GM21717 (cell line): ENCODE data around the gene APOL5.
"Not testable (repeated sequence)": the region's sequence is repeated elsewhere in the genome, so short reads cannot be mapped to it uniquely, and the experiment has no call there.

Experiments used
- ATAC-seq: cut with Tn5 transposase; IDR thresholded peaks from one replicate; pipeline ENCODE4 v1.9.1; 2021; ENCODE audit warnings: mild to moderate bottlenecking, moderate library complexity; ENCODE audit not compliant: unreplicated experiment

Gene APOL5, protein sequence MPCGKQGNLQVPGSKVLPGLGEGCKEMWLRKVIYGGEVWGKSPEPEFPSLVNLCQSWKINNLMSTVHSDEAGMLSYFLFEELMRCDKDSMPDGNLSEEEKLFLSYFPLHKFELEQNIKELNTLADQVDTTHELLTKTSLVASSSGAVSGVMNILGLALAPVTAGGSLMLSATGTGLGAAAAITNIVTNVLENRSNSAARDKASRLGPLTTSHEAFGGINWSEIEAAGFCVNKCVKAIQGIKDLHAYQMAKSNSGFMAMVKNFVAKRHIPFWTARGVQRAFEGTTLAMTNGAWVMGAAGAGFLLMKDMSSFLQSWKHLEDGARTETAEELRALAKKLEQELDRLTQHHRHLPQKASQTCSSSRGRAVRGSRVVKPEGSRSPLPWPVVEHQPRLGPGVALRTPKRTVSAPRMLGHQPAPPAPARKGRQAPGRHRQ

DNA sequence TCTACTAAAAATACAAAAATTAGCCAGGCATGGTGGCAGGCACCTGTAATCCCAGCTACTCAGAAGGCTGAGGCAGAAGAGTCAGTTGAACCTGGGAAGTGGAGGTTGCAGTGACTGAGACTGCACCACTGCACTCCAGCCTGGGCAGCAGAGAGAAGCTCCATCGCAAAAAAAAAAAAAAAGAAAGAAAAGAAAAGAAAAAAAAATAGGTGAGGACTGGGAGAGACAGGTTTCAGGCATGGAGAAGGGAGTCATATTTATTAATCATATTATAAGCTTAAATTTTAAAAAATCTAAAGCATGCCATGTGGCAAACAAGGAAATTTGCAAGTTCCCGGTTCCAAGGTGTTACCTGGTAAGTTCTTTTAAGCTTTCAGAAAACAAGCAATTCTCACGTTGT, at the start of gene APOL5:
Gene APOL5 (plus strand): TSS at position 301 of the 400 bp plus-strand sequence. CDS start 0 bp downstream, at position 301.
- no peak for ATAC-seq

DNA sequence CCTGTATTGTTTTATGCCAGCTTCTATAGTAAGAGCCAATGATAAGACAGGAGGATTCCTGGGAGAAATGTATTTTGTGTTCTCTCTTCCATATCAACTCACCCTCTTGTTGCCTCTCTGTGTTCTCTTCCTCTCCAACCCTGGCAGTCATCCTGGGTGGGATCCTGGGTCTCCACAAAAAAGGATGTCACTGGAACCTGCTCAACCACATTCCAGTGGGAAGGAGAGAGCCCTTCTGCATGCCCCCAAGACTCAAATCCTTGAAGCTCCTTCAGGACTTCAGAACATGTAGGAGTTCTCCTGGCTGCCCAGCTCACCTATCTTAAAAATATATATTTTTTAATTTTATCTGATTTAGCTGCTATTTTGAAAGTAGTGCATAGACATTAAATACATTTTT, 43.3 kb upstream of the APOL5 start:
- no peak for ATAC-seq

DNA sequence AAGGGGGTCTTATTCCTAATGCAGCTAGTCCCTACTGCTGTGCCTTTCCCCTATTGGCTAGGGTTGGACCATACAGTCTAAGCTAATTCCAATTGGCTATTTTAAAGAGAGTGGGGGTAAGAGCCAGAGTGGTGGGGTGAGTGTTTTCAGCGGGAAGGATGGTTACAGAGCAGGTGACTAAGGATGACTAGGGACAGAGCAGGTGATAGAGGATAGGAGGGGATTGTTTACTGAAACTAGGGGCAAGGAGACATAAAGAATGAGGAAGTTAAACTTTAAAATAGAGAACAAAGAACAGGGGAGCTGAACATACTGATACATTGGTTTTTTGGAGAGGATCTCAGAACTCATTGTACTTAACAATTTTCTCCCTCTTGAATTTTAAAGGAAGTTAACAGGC, 41.6 kb upstream of the APOL5 start:
- ATAC-seq = not testable (repeated sequence)

DNA sequence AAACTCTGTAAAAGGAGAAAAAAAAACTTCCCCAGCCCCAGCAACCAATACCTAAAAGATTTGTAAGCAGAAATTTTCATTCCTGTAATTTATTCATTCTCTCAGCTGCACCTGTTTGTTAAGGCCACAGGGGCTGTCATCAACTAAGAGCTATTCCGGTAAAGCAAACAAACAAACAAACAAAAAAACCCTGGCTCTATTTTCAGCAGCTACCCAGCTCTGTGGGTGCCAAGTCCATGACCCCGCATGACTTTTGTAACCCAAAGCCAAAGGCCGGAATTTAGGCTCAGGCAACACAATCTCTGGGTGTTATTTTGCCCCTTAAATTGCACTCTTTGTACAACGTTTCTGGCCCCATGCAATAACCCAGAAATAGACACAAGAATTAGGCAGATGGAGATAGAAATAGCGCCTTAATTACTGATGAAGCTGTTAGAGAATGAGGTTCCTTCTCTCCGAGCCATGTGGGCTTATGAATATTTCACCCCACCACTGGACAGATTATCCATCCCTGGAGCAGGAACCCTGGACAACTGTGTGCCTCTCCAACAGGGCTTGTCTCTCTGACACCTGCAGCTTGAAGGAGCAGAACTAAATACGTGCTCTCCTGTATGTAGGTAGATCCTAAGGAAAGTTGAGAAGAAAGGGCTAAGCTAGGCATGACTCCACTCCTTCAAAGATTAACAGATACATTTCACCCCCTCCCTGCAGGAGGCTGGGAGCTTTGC, 40.0 kb upstream of the APOL5 start:
- no peak for ATAC-seq

DNA sequence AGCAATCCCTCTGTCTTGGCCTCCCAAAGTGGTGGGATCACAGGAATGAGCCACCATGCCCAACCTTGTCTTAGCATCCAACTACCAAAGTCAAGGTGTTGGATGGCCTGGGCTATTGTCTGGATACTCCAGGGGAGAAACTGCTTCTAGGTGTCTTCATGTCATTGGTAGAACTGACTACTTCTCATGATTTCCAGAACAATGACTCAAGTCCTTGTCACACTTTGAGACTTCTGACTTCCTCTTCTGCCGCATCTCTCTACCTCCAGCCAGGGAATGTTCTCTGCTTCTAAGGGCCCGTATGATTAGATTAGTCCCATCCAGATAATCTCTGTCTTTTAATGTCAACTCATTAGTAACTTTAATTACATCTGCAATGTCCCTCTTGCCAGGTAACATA, 38.8 kb upstream of the APOL5 start:
- no peak for ATAC-seq

DNA sequence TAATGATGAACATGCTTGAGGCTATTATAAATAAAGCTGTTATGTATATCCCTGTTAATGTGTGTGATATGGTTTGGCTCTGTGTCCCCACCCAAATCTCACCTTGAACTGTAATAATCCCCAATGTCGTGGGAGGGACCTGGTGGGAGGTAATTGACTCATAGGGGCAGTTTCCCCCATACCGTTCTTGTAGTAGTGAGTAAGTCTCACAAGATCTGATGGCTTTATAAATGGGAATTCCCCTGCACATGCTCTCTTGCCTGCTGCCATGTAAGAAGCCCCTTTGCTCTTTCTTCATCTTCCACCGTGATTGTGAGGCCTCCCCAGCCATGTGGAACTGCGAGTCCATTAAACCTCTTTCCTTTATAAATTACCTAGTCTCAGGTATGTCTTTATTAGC, 38.2 kb upstream of the APOL5 start:
- ATAC-seq = not testable (repeated sequence)

DNA sequence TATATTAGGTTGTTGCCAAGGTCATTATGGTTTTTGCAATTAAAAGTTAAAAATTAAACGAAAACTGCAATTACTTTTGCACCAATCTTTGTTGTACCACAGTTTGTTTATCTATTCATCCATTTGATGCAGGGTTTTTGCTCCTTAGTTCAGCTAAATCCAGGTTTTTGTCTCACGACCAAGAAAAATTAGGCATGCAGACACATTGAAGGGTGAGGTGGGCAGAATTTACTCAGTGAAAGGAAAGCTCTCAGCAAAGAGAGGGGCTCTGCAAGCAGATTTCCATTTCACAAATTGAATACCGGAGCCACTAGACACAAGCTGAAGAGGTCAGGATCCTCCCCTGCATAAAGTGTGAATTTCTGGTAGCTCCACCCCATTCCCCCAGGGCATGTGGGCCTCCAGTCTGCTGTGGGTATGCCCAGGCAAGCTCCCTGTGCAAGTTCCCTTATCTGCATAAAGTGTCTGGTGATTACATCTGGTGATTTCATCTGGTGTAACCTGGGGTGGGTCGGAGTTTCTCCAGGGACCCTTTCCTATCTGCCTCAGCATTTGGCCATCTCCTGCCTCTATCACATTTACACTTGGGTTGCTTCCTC, 36.1 kb upstream of the APOL5 start:
- ATAC-seq = no peak

DNA sequence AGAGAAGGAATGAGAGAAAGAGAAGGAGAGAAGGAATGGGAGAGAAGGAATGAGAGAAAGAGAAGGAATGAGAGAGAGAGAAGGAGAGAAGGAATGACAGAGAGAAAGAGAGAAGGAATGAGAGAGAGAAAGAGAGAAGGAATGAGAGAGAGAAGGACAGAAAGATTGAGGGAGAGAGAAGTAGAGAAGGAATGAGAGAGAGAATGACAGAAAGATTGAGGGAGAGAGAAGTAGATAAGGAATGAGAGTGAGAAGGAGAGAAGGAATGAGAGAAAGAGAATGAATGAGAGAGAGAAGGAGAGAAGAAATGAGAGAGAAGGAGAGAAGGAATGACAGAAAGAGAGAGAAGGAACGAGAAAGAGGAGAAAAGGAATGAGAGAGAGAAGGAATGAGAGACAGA, 34.1 kb upstream of the APOL5 start:
- no peak for ATAC-seq

DNA sequence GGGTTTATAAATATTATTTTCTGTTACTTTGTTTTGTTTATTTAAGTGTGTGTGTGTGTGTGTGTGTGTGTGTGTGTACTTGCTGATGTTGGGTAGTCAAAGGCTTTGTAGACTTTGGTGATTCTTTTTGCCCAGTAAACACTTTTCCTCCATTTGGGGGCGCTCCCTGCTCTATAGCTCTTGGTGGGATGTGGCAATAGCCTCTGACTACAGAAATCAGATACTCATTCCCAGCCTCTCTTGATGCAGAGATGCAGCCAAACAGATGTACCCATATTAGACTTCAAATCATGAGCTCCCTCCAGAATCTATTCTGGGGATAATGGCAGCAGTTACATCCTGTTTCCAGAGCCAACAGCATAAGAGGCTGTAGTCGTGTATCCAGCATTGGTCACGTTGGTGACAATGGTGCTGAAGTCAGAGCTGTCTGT, 33.4 kb upstream of the APOL5 start:
- no peak for ATAC-seq

DNA sequence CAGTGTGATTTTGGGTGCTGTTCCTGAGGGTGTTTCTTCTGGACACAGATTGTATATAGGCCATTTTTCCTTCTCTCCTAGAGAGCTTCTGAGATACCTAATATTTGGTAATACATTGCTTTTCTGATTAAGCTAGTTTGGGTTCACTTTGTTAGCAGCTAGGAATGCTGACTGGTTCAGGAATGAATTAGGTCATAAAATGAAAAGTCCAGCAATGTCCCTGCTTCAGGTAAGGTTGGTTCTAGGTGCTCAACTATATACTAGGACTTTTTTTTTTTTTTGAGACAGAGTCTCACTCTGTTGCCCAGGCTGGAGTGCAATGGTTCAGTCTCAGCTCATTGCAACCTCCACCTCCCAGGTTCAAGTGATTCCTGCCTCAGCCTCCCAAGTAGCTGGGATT, 32.9 kb upstream of the APOL5 start:
- ATAC-seq = no peak

DNA sequence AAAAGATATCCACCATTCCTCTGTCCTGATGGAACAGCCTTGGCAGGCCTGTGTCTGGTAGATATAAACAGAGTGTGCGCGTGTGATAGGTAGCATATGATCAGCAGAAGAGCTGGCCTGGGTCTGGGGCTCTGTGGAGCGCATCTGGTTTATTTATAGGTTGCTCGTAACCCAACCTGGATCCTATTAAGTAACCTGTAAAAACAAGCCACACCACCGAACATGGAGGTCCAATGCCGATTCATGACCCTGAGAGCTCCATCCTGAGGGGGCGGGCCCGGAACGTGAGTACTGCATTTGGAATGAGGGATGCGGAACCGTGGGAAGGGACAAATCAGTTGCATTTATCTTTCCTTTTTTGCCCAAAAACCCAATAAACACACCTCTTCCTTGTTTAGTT, 31.9 kb upstream of the APOL5 start:
- ATAC-seq = no peak

DNA sequence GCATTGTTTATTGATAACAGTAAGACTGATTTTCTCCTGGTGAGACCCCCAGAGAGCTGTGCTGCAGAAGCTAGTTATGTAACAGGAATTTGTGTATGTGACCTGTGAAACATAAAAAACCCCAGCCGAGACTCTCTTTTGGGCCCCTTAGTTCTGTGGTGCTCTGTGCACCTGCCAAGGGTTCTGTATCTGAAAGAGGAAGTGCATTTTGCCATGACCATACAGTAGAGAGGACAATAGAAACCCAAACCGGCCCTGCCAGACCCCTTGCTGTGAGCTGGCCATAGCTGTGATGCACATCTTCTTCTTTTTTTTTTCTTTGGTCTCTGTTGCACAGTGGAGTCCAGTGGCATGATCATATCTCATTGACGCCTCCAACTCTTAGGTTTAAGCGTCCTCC, 31.4 kb upstream of the APOL5 start:
- no peak for ATAC-seq

DNA sequence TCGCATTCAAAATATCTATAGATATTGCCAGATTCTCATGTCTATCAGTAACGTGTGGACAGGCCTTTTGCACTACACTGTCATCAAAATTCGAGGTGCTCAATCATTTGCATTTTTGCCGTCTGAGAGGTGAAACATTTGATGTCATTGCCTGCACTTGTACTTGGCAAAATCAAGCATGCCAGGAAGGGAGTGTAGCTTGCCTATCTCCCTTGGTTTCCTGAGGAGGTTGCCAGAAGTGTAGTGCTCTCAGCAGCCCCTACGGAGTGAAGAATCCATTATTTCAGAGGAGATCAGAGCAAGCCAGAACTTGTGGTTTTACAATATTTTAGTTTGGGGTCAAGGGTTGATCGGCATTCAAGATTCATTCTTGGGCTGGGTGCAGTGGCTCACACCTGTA, 30.2 kb upstream of the APOL5 start:
- no peak for ATAC-seq

DNA sequence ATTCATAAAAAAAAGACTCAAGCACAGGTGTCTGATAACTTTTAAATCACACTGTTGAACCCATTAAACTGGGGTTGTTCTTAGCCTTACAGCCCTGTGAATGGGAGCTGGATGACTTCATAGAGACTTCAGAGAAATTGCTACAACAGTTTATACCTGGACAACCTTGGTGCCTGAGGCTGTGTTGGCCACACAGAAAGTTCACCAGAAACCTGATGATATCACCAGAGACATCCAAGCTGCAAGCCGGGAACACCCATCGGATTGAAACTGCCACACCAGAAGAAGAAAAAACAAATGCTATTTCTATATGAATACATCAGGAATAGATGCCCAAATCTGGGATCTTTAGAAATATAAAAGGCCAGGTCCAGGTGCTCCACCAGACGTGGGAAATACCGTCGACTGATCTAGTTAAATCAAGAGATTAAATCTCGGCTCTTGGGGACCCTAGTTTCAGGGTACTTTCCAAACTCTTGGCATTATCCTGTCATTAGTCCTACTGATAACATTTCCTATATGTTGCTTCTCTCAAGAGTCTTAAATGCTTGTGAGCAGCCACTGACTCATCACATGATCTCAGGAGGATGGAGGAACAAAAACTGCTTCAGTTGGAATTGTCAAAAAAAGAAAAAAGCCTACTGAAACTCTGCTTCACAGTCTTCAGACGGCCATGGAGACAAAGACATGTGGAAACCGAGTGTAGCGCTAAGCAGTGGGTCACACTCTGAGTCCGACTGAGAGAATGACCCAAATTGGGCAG, 28.6 kb upstream of the APOL5 start:
- ATAC-seq = no peak

DNA sequence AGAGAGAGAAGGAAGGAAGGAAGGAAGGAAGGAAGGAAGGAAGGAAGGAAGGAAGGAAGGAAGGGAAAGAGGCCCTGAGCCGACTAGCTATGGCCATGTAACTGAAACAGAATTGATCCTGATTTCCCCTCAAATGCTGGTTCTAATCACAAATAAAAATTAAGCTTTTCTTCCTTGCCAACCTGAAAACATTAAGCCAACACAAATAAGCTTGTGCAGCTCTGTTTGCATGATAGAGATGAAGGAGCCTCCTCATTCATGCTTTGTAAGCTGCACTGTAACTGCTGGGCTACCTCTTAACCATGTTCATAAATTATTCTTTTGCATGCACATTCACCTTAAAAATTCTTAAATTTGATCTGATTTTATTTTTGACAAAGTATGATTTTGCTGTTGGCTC, 27.7 kb upstream of the APOL5 start:
- no peak for ATAC-seq

DNA sequence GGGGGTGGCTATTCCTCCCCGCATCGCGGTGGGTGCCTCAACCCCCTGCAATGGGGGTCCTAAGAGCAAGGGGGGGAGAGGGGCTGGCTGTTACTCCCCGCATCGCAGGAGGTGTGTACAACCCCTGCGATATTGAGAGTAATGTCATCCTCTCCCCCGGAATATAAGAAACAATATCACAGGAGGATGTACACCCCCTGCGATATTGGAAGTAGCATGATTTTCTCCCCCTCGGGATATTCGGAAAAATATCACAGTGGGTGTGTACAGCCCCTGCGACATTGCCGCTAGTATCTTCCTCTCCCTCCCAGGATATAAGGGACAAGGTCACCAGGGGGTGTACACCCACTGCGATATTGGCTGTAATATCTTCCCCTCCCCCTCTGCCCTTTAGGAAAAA, 22.5 kb upstream of the APOL5 start:
- ATAC-seq = no peak

DNA sequence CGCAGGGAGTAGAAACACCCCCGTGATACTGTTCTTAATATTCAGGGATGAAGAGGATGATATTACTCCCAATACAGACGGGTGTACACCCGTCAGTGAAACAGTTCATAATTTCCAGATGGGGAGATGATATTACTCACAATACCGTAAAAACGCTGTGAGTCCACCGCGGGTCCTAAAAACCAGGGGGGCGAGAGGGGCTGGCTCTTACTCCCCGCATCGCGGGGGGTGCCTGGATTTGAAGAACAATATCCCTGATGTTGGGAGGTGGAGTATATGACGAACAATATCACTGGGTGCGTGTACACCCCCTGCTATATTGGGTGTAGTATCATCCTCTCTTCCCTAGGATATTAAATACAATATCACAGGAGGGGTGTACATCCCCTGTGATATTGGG, 20.5 kb upstream of the APOL5 start:
- ATAC-seq = no peak

DNA sequence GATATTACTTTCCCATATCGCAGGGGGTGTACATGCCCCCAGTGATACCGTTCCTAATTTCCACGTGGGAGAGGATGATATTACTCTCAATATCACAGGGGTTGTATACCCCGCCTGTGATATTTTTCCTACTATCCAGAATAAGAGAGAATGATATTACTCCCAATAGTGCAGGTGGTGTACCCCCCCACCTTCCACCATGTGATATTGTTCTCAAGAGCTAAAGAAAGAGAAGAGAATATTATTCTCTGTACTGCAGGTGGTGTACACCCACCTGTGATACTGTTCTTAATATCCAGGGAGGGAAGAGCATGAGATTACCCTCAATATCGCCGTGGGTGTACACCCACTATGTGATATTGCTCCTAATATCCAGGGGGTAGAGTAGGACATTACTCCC, 17.8 kb upstream of the APOL5 start:
- not testable (repeated sequence) for ATAC-seq

DNA sequence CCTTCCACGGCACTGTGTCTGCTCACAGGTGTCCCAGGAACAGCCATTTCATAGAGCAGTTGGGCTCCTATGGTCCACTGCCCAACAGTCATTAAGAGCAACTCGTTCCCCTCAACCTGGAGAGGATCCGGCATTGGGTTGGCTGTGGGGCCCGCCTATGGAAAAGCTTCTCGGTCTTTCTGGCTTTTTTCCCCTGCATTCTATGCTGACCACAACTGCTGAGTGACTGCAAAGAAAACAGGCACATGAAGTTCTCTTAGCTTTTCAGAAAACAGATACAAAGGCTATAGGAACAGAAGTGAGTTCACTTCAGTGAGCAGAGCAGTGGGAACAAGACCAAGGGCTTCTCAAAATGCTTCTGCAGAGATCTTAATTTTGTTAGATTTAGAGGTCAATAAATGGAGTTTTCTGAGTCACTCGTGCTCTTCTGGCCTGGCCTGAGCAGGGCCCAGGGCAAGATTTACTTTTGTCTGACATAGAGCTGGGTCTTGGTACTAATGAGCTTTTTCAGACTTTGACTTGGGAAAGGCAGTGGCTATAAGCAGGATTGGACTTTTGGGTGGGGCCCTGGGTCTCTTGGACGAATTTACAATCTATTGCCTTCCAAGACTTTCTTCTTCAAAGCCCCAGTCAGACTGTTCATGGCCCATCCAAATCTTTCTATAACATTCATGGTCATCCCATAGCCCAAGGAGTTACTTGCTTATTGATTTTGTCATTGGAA, 13.6 kb upstream of the APOL5 start:
- no peak for ATAC-seq

DNA sequence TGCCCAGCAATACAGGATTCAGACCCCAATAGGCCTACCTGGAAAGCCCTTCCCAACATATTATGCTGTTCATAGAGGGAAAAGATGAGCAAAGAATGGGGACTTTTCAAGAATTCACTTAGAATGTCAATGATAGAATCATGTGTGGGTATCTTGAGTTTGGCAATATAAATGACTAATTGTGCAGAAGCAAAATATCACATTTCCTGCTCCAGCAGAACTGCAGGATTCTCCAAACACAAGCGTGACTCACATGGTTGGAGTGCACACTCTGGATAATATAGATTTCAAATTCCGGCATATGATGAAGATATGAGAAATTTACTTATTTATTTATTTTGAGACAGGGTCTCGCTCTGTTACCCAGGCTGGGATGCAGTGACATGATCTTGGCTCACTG, 12.5 kb upstream of the APOL5 start:
- ATAC-seq = no peak

DNA sequence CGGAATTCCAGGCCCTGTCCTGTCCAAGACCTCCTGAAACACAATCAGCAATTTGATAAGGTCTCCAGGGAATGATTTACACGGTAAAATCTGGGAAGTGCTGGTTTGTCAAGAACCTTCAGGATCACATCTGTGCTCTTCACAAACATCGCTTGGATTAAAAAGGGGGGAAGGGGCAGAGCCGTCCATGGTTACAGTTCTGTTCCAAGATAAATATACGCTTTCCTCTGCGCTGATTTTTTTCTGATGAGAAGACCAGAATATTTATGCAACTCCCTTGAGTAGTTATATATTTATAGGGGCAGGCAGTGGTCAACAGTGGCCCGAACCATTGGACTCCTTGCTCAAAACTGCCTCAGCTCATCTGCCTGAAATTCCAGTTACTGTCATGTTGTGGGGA, 9.2 kb upstream of the APOL5 start:
- no peak for ATAC-seq
